ENCODE data around the gene OR5V1.
"Not testable (repeated sequence)": the region's sequence is repeated elsewhere in the genome, so short reads cannot be mapped to it uniquely, and the experiment has no call there.

The OR5V1 gene

GRCh38 chr6:29376003-29376402, 7.3 kb upstream of the OR5V1 start:
- in situ Hi-C loops (cut with HindIII; ENCODE audit: low sequenced_read_pairs), result no loop called here
- DNase-seq (ENCODE audit: low read depth, low spot score), result no peak
- no peak for TF ChIP-seq CTCF (IDR thresholded peaks at IDR 0.05; ENCODE audit: low read depth, low read length)
- no peak overlapping the region for H3K4me3 ChIP-seq (ENCODE audit: low read depth, low read length)

- no peak within 1 kb of the TSS for H3K4me3 ChIP-seq (ENCODE audit: low read depth, low read length)
- in situ Hi-C loops (cut with HindIII; ENCODE audit: low sequenced_read_pairs), result no loop called here
- no peak for TF ChIP-seq CTCF (IDR thresholded peaks at IDR 0.05; ENCODE audit: low read depth, low read length)
- no peak for DNase-seq (ENCODE audit: low read depth, low spot score)
Observed at GRCh38 chr6:29375191-29375590, 6.5 kb upstream of the OR5V1 start, which contains the start of gene OR12D3. TSS of gene OR12D3 (minus strand) at chr6:29375291. CDS start at chr6:29375287, 4 bp downstream.

GRCh38 chr6:29355603-29356002, 13.1 kb downstream of the OR5V1 start:
- no peak overlapping the region for H3K4me3 ChIP-seq (ENCODE audit: low read depth, low read length)
- no peak for DNase-seq (ENCODE audit: low read depth, low spot score)
- in situ Hi-C loops (cut with HindIII; ENCODE audit: low sequenced_read_pairs), result no loop called here
- no peak for TF ChIP-seq CTCF (IDR thresholded peaks at IDR 0.05; ENCODE audit: low read depth, low read length)

GRCh38 chr6:29354980-29355379, 13.7 kb downstream of the OR5V1 start:
- in situ Hi-C loops (cut with HindIII; ENCODE audit: low sequenced_read_pairs), result no loop called here
- TF ChIP-seq CTCF (IDR thresholded peaks at IDR 0.05; ENCODE audit: low read depth, low read length), result no peak
- no peak for DNase-seq (ENCODE audit: low read depth, low spot score)
- no peak overlapping the region for H3K4me3 ChIP-seq (ENCODE audit: low read depth, low read length)

- in situ Hi-C loops (cut with HindIII; ENCODE audit: low sequenced_read_pairs); DNase-seq (ENCODE audit: low read depth, low spot score); H3K4me3 ChIP-seq (ENCODE audit: low read depth, low read length): not testable (repeated sequence)
Observed at GRCh38 chr6:29349348-29349747, 19.3 kb downstream of the OR5V1 start.

- no peak for TF ChIP-seq CTCF (IDR thresholded peaks at IDR 0.05; ENCODE audit: low read depth, low read length)
- H3K4me3 ChIP-seq (ENCODE audit: low read depth, low read length), result no peak overlapping the region
- in situ Hi-C loops (cut with HindIII; ENCODE audit: low sequenced_read_pairs), result no loop called here
- no peak for DNase-seq (ENCODE audit: low read depth, low spot score)
Observed at GRCh38 chr6:29345380-29345779, 23.3 kb downstream of the OR5V1 start.

GRCh38 chr6:29336269-29336668, 32.4 kb downstream of the OR5V1 start:
- no peak for TF ChIP-seq CTCF (IDR thresholded peaks at IDR 0.05; ENCODE audit: low read depth, low read length)
- DNase-seq (ENCODE audit: low read depth, low spot score), result no peak
- in situ Hi-C loops (cut with HindIII; ENCODE audit: low sequenced_read_pairs), result no loop called here
- H3K4me3 ChIP-seq (ENCODE audit: low read depth, low read length), result no peak overlapping the region

Measured in astrocyte of the spinal cord (primary cell).